Stimulated activated CD8-positive, alpha-beta memory T cell treated with anti-CD3 and anti-CD28 coated beads, Interleukin-12 subunit alpha, Interleukin-12 subunit beta, amount 100 ng/mL, for 24 hours (primary cell): ENCODE measurements around the gene SGTB.
A peak's percentile ranks its signal among the peaks of the same experiment; 100 is the strongest.
"Not testable (repeated sequence)": the region's sequence is repeated elsewhere in the genome, so short reads cannot be mapped to it uniquely, and the experiment has no call there.

ENCODE experiments used
- DNase-seq: peaks from one replicate; pipeline ENCODE4 v3.0.0-alpha.2; 2020; ENCODE audit errors: extremely low read depth

SGTB gene

DNA sequence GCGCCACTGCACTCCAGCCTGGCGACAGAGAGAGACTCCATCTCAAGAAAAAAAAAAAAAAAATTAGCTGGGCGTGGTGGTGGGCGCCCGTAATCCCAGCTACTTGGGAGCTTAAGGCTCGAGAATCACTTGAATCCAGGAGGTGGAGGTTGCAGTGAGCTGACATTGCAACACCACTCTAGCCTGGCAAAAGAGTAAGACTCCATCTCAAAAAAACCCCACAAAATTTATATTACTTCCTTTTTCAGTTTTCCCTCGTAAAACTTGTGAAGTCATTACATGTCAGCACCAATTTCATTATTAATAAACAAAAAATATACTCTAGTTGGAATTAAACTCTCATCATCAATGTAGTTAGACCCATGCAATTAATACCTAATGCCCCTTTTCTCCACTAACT, 53.2 kb downstream of the SGTB start:
- no peak for DNase-seq

DNA sequence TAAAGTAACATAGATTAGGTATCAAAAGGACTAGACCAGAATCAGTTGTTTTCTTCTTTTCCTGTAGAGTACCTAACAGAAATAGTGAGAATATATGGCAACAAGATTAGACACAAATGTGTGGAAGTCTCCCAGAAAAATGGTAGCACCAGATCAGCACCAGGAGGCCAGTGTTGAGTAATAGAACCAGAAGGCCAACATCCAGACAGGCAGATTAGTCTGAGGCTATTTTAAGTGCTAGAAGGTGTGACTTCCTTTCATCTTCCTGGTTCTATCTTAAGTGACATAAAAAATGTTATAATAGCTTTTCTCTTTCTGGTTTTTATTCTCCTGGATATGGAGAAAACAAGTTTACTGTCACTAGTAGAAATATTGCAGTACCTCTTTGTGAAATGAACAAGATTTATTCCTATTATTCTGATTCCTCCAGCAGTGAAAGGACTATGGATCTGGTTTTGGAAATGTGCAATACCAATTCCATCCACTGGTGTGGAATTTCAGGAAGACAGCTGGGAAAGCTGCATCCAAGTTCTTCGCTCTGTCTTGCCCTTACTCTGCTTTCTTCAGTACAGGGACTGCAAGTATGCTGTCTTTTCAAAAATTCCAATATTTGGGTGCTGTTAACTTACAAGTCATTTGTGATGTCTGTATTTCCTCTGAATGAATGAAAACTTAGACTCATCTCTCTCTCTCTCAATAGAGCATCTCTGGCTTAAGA, 57.9 kb downstream of the SGTB start:
- DNase-seq = no peak

DNA sequence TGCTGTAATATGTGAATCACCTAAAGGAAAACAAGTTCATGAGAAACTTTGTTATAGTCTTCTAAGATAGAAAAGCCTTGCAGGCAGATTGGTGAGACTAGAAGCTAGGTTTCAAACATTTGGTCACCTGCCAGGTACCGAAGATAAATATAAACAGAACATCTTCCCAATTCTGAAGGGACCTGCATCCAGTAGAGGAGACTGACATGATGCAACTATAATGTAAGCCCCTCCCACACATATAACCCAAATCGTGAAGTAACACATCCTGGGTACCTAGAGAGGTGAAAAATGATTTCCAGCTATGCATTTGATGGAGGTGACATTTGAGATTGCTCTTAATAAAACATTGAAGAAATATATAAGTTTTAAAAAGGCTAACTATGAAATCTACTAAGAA, 67.2 kb downstream of the SGTB start:
- no peak for DNase-seq

DNA sequence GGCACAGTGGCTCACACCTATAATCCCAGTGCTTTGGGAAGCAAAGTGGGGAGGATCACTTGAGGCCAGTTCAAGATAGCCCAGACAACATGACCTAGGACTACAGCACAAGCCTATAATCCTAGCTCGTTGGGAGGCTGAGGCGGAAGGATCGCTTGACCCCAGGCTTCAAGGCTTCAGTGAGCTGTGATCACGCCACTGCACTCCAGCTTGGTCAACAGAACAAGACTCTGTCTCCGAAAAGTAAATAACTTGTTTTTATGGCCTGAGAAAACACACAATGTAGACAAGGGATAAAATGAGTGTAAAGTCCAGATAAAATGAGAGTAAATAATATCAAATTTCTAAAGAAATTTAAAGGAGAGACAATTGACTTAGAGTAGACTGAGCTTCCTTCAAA, 70.8 kb downstream of the SGTB start:
- no peak for DNase-seq

DNA sequence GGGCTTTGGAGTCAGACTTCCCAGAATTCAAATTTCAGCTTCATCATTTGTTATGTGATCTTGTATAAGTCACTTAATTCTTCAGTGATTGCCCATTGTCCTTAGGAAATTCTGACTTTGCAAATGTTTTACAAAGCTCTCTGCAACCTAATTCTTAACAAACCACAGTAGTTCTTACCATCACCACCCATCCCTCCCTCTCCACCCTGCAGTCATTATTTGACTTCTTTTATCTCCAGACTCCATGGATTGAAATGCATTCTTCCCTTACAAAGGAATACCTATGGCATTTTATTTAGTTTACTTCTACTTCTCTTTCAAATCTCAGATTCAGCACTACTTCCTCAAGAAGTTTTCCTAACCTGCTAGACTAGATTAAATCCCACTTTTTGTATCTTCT, 74.0 kb downstream of the SGTB start:
- DNase-seq = no peak

DNA sequence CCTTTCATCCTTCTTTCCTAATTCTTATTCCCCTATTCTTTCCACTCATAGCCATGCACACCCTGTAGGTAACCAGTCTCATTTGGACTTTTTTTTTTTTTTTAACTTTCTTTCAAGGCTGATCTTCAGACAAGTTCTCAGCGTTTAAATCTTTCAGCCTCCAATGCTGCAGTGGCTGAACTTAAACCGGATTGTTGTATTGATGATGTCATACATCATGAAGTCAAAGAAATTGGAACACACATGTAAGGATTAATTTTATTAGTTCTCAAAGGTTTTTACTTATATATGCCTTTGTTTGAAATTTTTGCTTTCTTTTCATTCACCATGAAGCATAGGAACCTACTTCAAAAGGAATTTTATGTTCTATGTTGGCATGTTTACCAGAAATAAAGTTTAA, 75.0 kb downstream of the SGTB start:
- DNase-seq = no peak

DNA sequence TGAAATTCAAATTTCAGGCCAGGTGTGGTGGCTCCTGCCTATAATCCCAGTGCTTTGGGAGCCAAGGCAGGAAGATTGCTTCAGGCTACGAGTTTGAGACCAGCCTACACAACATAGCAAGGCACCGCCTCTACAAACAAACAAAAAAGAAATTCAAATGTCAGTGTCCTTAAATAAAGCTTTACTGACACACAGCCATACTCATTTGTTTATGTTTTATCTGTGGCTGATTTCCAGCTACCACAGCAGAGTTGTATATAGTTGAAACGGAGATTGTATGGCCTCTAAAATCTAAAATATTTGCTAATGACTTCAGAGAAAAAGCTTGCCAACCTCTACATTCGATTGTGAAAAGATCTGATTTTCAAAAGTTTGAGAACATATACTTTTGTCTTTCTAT, 81.7 kb downstream of the SGTB start:
- no peak for DNase-seq

DNA sequence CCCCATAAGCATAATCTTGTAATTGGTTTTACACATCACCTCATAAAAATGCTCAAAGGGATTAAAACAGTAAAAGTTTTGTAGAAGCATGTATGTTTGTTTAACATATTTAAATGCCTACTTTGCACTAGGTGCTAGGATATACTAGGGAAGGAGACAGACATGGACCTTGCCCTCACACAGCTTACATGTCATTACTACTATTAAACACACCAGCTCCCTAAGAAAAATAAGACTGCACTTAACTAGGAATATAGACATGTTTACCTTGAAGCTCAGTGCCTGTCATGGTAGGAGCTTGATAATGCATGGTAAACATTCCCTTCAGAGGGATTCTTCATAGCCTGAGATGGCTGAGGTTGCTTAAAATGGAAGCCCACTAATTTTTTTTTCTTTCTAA, 90.9 kb downstream of the SGTB start:
- DNase-seq = no peak

DNA sequence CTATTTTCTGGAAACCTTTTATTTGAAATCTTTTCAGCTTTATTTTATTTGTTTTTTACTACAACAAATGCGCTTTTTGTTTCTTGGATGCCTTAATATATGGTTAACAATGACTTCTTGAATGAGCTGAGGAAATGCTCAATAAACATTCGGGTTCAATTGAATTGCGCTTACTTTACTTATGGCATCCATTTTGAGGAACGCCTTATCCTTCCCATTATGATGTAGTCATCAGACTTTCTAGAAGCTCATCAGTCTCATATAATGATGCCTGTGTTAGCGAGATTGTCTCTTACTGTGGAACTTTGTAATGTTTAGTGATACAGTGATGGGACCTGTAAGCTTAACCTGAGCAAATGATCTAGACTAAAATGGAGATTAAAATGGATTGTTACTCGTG, 96.2 kb downstream of the SGTB start:
- DNase-seq = no peak

DNA sequence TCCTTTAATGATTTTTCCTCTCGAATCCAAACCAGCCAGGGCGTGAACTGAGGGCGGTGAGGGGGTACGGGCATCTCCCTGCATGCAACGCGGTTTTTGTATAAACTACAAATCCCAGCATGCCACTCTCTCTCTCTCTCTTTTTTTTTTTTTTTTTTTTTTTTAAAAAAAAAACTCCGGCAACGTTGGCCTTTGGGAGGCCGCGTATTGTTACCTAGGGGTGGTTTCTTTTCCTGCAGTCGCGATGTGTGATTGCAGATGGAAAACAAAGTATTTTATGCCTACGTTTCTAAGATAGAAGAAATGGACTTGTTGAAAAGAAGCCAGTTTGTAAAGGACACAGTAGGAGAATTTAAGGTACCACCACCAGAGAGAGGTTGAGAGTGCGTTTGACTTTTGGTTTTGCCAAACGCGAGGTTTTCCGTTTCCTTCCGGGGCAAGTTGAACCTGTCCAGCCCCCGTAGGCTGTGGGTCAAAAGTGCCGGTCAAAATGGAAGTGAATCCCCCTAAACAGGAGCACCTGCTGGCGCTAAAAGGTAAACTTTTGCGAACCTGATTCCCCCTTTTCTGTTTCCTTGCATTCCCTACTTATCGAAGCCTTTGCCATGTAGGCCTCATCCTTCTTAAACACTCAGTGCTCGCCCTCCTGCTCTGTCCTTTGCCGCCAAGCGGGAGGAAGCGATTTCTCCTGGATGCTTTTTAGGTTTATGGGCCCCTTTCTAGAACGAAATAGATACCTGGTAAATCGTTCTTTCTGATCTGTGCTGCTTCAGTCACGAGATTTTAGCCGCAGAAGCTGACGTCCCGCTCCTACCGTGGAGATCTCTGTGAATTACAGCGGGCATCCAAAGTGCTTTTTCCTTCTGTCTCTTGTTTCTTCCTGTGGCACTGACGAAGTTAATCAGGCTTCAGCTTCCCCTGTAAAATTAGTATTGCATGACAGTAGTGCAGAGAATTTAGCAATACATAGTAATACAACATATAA, 97.0 kb downstream of the SGTB start, which contains the start of the genes SHLD3 and TRAPPC13:
Gene SHLD3 (plus strand): TSS at position 457 of the 985 bp plus-strand sequence. CDS start 4,561 bp downstream, outside the sequence.
Gene TRAPPC13 (plus strand): TSS at position 457 of the 985 bp plus-strand sequence. CDS start 34 bp downstream, at position 491.
- DNase-seq = peak; percentile 56

DNA sequence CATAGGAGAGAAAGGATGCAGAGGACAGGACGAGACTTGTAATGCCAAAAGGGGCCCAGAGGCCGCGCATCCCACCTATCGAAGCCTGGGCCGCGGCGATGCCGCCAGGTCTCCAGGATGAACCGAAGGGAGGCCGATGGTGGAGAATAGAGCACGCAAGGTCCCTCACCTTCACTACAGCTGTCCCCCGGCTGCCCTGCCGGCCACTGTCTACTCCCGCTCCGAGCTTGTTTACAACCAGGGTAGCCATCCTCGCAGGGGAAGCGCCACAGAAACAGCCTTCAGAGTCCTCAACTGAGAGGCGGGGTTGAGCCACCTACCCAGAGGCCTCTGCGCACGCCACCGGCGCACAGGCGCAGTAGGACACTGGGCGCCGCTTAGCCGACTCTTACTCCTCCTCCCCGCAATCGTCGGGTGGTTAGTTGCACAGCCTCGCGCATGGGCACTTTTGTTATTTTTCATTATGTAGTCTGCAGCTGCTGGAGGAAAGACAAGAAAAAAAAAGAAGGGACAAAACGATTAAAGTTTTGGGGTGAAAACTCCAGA, 97.8 kb downstream of the SGTB start, which contains the start of gene TRIM23:
Gene TRIM23 (minus strand): TSS at position 309 of the 546 bp plus-strand sequence. CDS start 59 bp downstream, at position 250.
- DNase-seq = peak; percentile 76

DNA sequence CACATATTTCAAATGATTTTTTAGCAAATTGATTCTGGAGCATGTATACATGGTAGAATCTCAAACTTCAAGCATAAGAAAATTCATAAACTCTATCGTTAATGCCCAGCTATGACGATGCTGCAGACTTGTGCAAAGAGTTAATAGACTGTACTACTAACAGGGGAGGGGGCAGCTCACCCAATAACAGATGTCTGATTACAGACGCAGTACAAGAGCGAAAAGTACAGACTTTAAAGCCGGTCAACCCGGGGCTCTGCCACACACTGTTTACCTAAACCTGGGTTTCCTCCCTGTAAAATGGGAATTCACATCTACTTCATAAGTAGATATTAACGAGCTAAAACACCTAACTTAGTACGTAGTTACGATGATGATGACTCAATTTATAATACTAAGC, 98.4 kb downstream of the SGTB start:
- no peak for DNase-seq

DNA sequence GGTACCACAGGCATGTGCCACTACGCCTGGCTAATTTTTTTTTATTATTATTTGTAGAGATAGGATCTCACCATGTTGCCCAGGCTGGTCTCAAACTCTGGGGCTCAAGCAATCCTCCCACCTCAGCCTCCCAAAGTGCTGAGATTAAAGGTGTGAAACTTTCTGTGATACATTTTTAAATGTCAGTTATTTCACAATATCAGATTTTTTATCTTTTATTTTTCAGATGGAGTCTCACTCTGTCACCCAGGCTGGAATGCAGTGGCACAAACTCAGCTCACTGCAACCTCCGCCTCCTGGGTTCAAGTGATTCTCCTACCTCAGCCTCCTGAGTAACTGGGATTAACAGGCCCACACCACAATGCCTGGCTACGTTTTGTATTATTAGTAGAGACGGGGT, 99.9 kb downstream of the SGTB start:
- not testable (repeated sequence) for DNase-seq

DNA sequence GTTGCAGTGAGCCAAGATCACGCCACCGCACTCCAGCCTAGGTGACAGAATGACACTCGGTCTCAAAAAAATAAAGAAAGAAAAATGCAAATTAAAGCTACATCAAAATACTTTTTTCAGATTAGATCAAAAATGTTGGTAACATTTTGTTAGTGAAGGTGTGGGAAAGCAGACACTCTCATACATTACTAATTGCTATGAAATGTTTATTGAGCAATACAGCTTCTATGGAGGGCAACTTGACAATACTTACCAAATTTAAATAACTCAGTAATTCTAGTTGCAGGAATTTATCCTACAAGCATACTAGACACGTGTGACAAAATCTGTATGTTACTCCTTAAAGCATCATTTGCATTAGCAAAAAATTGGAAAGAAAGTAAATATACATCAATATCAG, 101.9 kb downstream of the SGTB start:
- no peak for DNase-seq
